ENCODE measurements around the gene ACTL6B. TPM values are rescaled to one million over a fixed set of nuclear protein-coding genes. Genes with fewer than 3 reads are reported as not detected.

Gene ACTL6B
- total and polyA plus RNA-seq, 9 of the 15 experiments (the other 6 are each of a cell fraction or from before 2014, with no cell fraction given): not detected

GRCh38 chr7:100629117-100629716, 27.0 kb downstream of the ACTL6B start:
- no peak overlapping the region for H3K27ac ChIP-seq (ENCODE audit: extremely low read depth, low read depth, low read length)
- peak; percentile 78 for ATAC-seq
- TF ChIP-seq RCOR1 (IDR thresholded peaks at IDR 0.05; ENCODE audit: borderline replicate concordance in 1 of 2, low read depth in 2 of 2, low read length in 2 of 2) (peak in 1 of 2 experiments; percentile 64; a peak in 1 of 4 replicates), HDAC3 (IDR thresholded peaks at IDR 0.05; ENCODE audit: borderline replicate concordance, partially characterized antibody) (no peak), FIP1L1 (IDR thresholded peaks at IDR 0.05; ENCODE audit: low read depth, low read length, poor library complexity, severe bottlenecking) (no peak), EZH2 (IDR thresholded peaks at IDR 0.05; ENCODE audit: borderline replicate concordance, low read depth, low read length) (no peak), ARID2 (IDR thresholded peaks at IDR 0.05) (no peak), RAD21 (CRISPR knock-in tag; conservative IDR thresholded peaks at IDR 0.05 in 1 of 2, IDR thresholded peaks at IDR 0.05 in 1 of 2) (peak; percentile 36 to 73), NRF1 (conservative IDR thresholded peaks at IDR 0.05 in 1 of 2, IDR thresholded peaks at IDR 0.05 in 1 of 2) (no peak), POLR2G (IDR thresholded peaks at IDR 0.05; ENCODE audit: low read depth, low read length) (peak; percentile 56), HIVEP1 (CRISPR knock-in tag; IDR thresholded peaks at IDR 0.05) (no peak), SIN3A (IDR thresholded peaks at IDR 0.05; ENCODE audit: borderline replicate concordance in 2 of 2, control insufficient read depth in 1 of 2, low read depth in 2 of 2, low read length in 2 of 2) (peak in 1 of 2 experiments; percentile 33; a peak in 1 of 4 replicates), DACH1 (IDR thresholded peaks at IDR 0.05; ENCODE audit: partially characterized antibody) (peak; percentile 40), MNT (conservative IDR thresholded peaks at IDR 0.05) (peak in 1 of 2 experiments; percentile 23; a peak in 1 of 4 replicates), IRF1 (CRISPR knock-in tag; IDR thresholded peaks at IDR 0.05; ENCODE audit: borderline replicate concordance) (no peak)

More at GRCh38 chr7:100629117-100629716, 27.0 kb downstream of the ACTL6B start:
- no peak overlapping the region for H2AFZ ChIP-seq (ENCODE audit: low read depth, low read length)
- in situ Hi-C loops (cut with MboI) (no loop called here), intact Hi-C loops (cut with micrococcal nuclease) (loop anchor here (2.0 to 5.0 kb wide), 2 partner anchors 43 to 62 kb away; partner anchors contain the start of gene GNB2)
- peaks cover 11 to 43% of the 10 kb centered on the region in 2 experiments for H3K4me1 ChIP-seq (replicated peaks in 1 of 2; ENCODE audit: control insufficient read depth in 2 of 2, insufficient read depth in 2 of 2, low read length in 2 of 2)
- H3K79me2 ChIP-seq (ENCODE audit: control insufficient read depth, insufficient read depth, low read length): peaks cover 13% of the 10 kb centered on the region; the same call in 2 of the 3 replicates
- POLR2A ChIA-PET: interaction anchor here (0.6 to 3.5 kb wide), 12 partner anchors 10 to 285 kb away, joined by 3 to 22 read pairs (median 4); partner anchors contain the start of genes ACTL6B, GNB2 and MOSPD3
- H4K20me1 ChIP-seq (replicated peaks; ENCODE audit: control insufficient read depth, insufficient read depth, low read length): peaks cover 6% of the 10 kb centered on the region
- H3K4me3 ChIP-seq: no peak overlapping the region
- FAIRE-seq (peak; percentile 91), DNase-seq (ENCODE audit: extremely low read depth in 1 of 4, low spot score in 3 of 4) (peak; percentile 59 to 83 (median 72))
- BruUV-seq (replicated peaks): no TSS peak
- peaks cover 83% of the 10 kb centered on the region for H3K36me3 ChIP-seq (ENCODE audit: control insufficient read depth, insufficient read depth, low read length)
- no peaks in the 10 kb centered on the region for H3K9me3 ChIP-seq (replicated peaks; ENCODE audit: control insufficient read depth, insufficient read depth, low read depth, low read length)
- H3K4me2 ChIP-seq (ENCODE audit: insufficient read depth, low read length): no peak overlapping the region
- no peak overlapping the region for H3K9ac ChIP-seq (ENCODE audit: insufficient read depth in 1 of 2, low read depth in 2 of 2, low read length in 2 of 2)
- H3K9me1 ChIP-seq (ENCODE audit: control insufficient read depth, insufficient read depth, low read length): no peaks in the 10 kb centered on the region
- no peaks in the 10 kb centered on the region for H3K27me3 ChIP-seq (ENCODE audit: control insufficient read depth in 2 of 2, insufficient read depth in 2 of 2, low read length in 2 of 2)
- CTCF ChIA-PET (ENCODE audit: low intra/inter-chr PET ratio): interaction anchor here (1.2 kb wide), 1 partner anchor 62 kb away, joined by 6 read pairs; no protein-coding TSS in a partner anchor
- 78% methylated on average over 11 of the region's 11 CpGs for WGBS (ENCODE audit: insufficient coverage, low coverage, missing lambda C conversion rate)

All from K562 (cell line).